ENCODE results near the gene TGM1. TPM values are rescaled to one million over a fixed set of nuclear protein-coding genes. Genes with fewer than 3 reads are reported as not detected.
"Not testable (repeated sequence)": the region's sequence is repeated elsewhere in the genome, so short reads cannot be mapped to it uniquely, and the experiment has no call there.

Gene TGM1
- total and polyA plus RNA-seq, 4 donors, result 0.28 to 1.5 (median 0.76) TPM

GRCh38 chr14:24203249-24203886 is 59.6 kb downstream of the TGM1 start:
- DNase-seq (ENCODE audit: low spot score); H3K9me3 ChIP-seq (ENCODE audit: control insufficient read depth in 4 of 4, low read length in 3 of 4); H3K27me3 ChIP-seq (ENCODE audit: control insufficient read depth in 4 of 4, insufficient read depth in 4 of 4, low read length in 3 of 4); H3K27ac ChIP-seq (ENCODE audit: low read depth in 1 of 2, low read length in 2 of 2); H3K4me3 ChIP-seq (ENCODE audit: low read depth in 1 of 3, low read length in 3 of 3); H3K9ac ChIP-seq (ENCODE audit: low read depth in 1 of 2, low read length in 2 of 2); H3K4me1 ChIP-seq (ENCODE audit: control insufficient read depth in 4 of 4, insufficient read depth in 4 of 4, low read length in 3 of 4): not testable (repeated sequence)
- peaks cover 0 to 16% (median 12%) of the 10 kb centered on the region in 4 donors for H3K36me3 ChIP-seq (ENCODE audit: control insufficient read depth in 4 of 4, insufficient read depth in 3 of 4, low read depth in 1 of 4, low read length in 3 of 4)
- 97% methylated on average over 16 of the region's 16 CpGs for WGBS

GRCh38 chr14:24202538-24202937 is 60.4 kb downstream of the TGM1 start:
- not testable (repeated sequence) for H3K4me1 ChIP-seq (ENCODE audit: control insufficient read depth in 4 of 4, insufficient read depth in 4 of 4, low read length in 3 of 4); H3K27ac ChIP-seq (ENCODE audit: low read depth in 1 of 2, low read length in 2 of 2); H3K9me3 ChIP-seq (ENCODE audit: control insufficient read depth in 4 of 4, low read length in 3 of 4); DNase-seq (ENCODE audit: low spot score); H3K4me3 ChIP-seq (ENCODE audit: low read depth in 1 of 3, low read length in 3 of 3); H3K9ac ChIP-seq (ENCODE audit: low read depth in 1 of 2, low read length in 2 of 2); H3K27me3 ChIP-seq (ENCODE audit: control insufficient read depth in 4 of 4, insufficient read depth in 4 of 4, low read length in 3 of 4)
- H3K36me3 ChIP-seq (ENCODE audit: control insufficient read depth in 4 of 4, insufficient read depth in 3 of 4, low read depth in 1 of 4, low read length in 3 of 4), result peaks cover 0 to 16% (median 9%) of the 10 kb centered on the region in 4 donors
- 95% methylated on average over 8 of the region's 8 CpGs for WGBS

Small RNA genes within 50 kb of the gene (small RNA-seq; reads per million reads assigned to genes)
- gene CHMP4A, result not detected
- not detected for gene MDP1

Other genes starting within 250 kb of the TGM1 start
Only the 30 nearest of the 34 such genes appear.
- 100 to 1,000 TPM in 1 of 2 donors, 10 to 100 TPM in 1; 39.8 to 205 TPM for gene PCK2, start 168.9 kb downstream of the TGM1 start, total RNA-seq
- gene PCK2, start 168.9 kb downstream of the TGM1 start, polyA plus RNA-seq, result 100 to 1,000 TPM; 236 to 250 TPM
- 100 to 1,000 TPM; 215 to 312 TPM for gene DCAF11, start 148.4 kb downstream of the TGM1 start, total RNA-seq
- gene DCAF11, start 148.4 kb downstream of the TGM1 start, polyA plus RNA-seq, result 100 to 1,000 TPM in 1 of 2 donors, 10 to 100 TPM in 1; 30.1 to 119 TPM
- gene NRL, start 148.2 kb downstream of the TGM1 start, total RNA-seq, result 1 to 10 TPM; 2.7 to 3.2 TPM
- 1 to 10 TPM; 1.5 to 2.9 TPM for gene NRL, start 148.2 kb downstream of the TGM1 start, polyA plus RNA-seq
- gene FITM1, start 132.5 kb downstream of the TGM1 start, total RNA-seq, result 1 to 10 TPM; 1.7 to 6.4 TPM
- 10 to 100 TPM; 11.9 to 16.1 TPM for gene FITM1, start 132.5 kb downstream of the TGM1 start, polyA plus RNA-seq
- gene PSME1, start 127.0 kb downstream of the TGM1 start, total RNA-seq, result 10 to 100 TPM; 63.3 to 71.9 TPM
- 100 to 1,000 TPM; 131 to 237 TPM for gene PSME1, start 127.0 kb downstream of the TGM1 start, polyA plus RNA-seq
- 10 to 100 TPM in 1 of 2 donors, 1 to 10 TPM in 1; 8.6 to 10.5 TPM for gene EMC9, start 121.6 kb downstream of the TGM1 start, total RNA-seq
- 10 to 100 TPM; 16.2 to 17.8 TPM for gene EMC9, start 121.6 kb downstream of the TGM1 start, polyA plus RNA-seq
- gene PSME2, start 116.6 kb downstream of the TGM1 start, total RNA-seq, result 10 to 100 TPM; 56.9 to 62.3 TPM
- 100 to 1,000 TPM; 123 to 247 TPM for gene PSME2, start 116.6 kb downstream of the TGM1 start, polyA plus RNA-seq
- gene RNF31, start 115.7 kb downstream of the TGM1 start, total RNA-seq, result 10 to 100 TPM; 16.3 to 36.0 TPM
- 10 to 100 TPM; 20.3 to 21.6 TPM for gene RNF31, start 115.7 kb downstream of the TGM1 start, polyA plus RNA-seq
- gene IRF9, start 101.9 kb downstream of the TGM1 start, total RNA-seq, result 10 to 100 TPM; 44.2 to 57.8 TPM
- gene IRF9, start 101.9 kb downstream of the TGM1 start, polyA plus RNA-seq, result 10 to 100 TPM; 37.9 to 60.9 TPM
- gene REC8, start 91.1 kb downstream of the TGM1 start, total RNA-seq, result 1 to 10 TPM; 3.8 to 4.7 TPM
- gene REC8, start 91.1 kb downstream of the TGM1 start, polyA plus RNA-seq, result 1 to 10 TPM; 2.3 to 3.8 TPM
- gene IPO4, start 74.4 kb downstream of the TGM1 start, total RNA-seq, result 10 to 100 TPM; 16.3 to 29.8 TPM
- gene IPO4, start 74.4 kb downstream of the TGM1 start, polyA plus RNA-seq, result 10 to 100 TPM; 13.6 to 32.9 TPM
- gene TM9SF1, start 67.7 kb downstream of the TGM1 start, total RNA-seq, result 10 to 100 TPM; 27.5 to 76.2 TPM
- gene TM9SF1, start 67.7 kb downstream of the TGM1 start, polyA plus RNA-seq, result 10 to 100 TPM; 30.0 to 46.9 TPM
- gene TSSK4, start 57.5 kb downstream of the TGM1 start, total RNA-seq, result under 1 TPM in 1 of 2 donors, not detected in 1; 0.33 TPM
- gene TSSK4, start 57.5 kb downstream of the TGM1 start, polyA plus RNA-seq, result under 1 TPM in 1 of 2 donors, not detected in 1; 0.25 TPM
- gene CHMP4A, start 49.7 kb downstream of the TGM1 start, total RNA-seq, result 10 to 100 TPM; 14.6 to 19.6 TPM
- 10 to 100 TPM; 36.3 to 38.7 TPM for gene CHMP4A, start 49.7 kb downstream of the TGM1 start, polyA plus RNA-seq
- 1 to 10 TPM; 3.2 to 6.6 TPM for gene MDP1, start 47.1 kb downstream of the TGM1 start, total RNA-seq
- 10 to 100 TPM in 1 of 2 donors, 1 to 10 TPM in 1; 7.4 to 13.4 TPM for gene MDP1, start 47.1 kb downstream of the TGM1 start, polyA plus RNA-seq
- gene NEDD8, start 30.8 kb downstream of the TGM1 start, total RNA-seq, result 10 to 100 TPM; 32.3 to 49.3 TPM
- gene NEDD8, start 30.8 kb downstream of the TGM1 start, polyA plus RNA-seq, result 100 to 1,000 TPM; 107 to 136 TPM
- gene GMPR2, start 30.2 kb downstream of the TGM1 start, total RNA-seq, result 10 to 100 TPM; 28.6 to 29.8 TPM
- 10 to 100 TPM; 34.9 to 42.7 TPM for gene GMPR2, start 30.2 kb downstream of the TGM1 start, polyA plus RNA-seq
- gene TINF2, start 20.6 kb downstream of the TGM1 start, total RNA-seq, result 10 to 100 TPM; 23.5 to 25.1 TPM
- 10 to 100 TPM; 14.4 to 24.3 TPM for gene TINF2, start 20.6 kb downstream of the TGM1 start, polyA plus RNA-seq
- 10 to 100 TPM in 1 of 2 donors, 1 to 10 TPM in 1; 7.5 to 19.7 TPM for gene RABGGTA, start 8.4 kb upstream of the TGM1 start, total RNA-seq
- 10 to 100 TPM; 11.7 to 14.7 TPM for gene RABGGTA, start 8.4 kb upstream of the TGM1 start, polyA plus RNA-seq
- gene DHRS1, start 36.6 kb upstream of the TGM1 start, total RNA-seq, result 10 to 100 TPM; 30.3 to 84.9 TPM
- gene DHRS1, start 36.6 kb upstream of the TGM1 start, polyA plus RNA-seq, result 10 to 100 TPM; 40.3 to 60.1 TPM
- gene NOP9, start 36.7 kb upstream of the TGM1 start, total RNA-seq, result 10 to 100 TPM; 12.3 to 18.2 TPM
- 1 to 10 TPM; 3.8 to 7.1 TPM for gene NOP9, start 36.7 kb upstream of the TGM1 start, polyA plus RNA-seq
- gene CIDEB, start 44.8 kb upstream of the TGM1 start, total RNA-seq, result 100 to 1,000 TPM in 1 of 2 donors, 10 to 100 TPM in 1; 32.1 to 142 TPM
- gene CIDEB, start 44.8 kb upstream of the TGM1 start, polyA plus RNA-seq, result 100 to 1,000 TPM; 176 to 312 TPM
- gene LTB4R2, start 47.0 kb upstream of the TGM1 start, total RNA-seq, result 10 to 100 TPM in 1 of 2 donors, 1 to 10 TPM in 1; 2.5 to 11.3 TPM
- 1 to 10 TPM in 1 of 2 donors, under 1 TPM in 1; 0.28 to 1.2 TPM for gene LTB4R2, start 47.0 kb upstream of the TGM1 start, polyA plus RNA-seq
- 1 to 10 TPM; 2.1 to 5.0 TPM for gene LTB4R, start 48.3 kb upstream of the TGM1 start, total RNA-seq
- gene LTB4R, start 48.3 kb upstream of the TGM1 start, polyA plus RNA-seq, result 1 to 10 TPM in 1 of 2 donors, under 1 TPM in 1; 0.86 to 2.9 TPM
- gene ADCY4, start 71.9 kb upstream of the TGM1 start, total RNA-seq, result 1 to 10 TPM; 2.2 to 7.2 TPM
- gene ADCY4, start 71.9 kb upstream of the TGM1 start, polyA plus RNA-seq, result 1 to 10 TPM; 2.2 to 5.8 TPM
- 1 to 10 TPM; 2.7 to 2.9 TPM for gene RIPK3, start 76.8 kb upstream of the TGM1 start, total RNA-seq
- 1 to 10 TPM; 1.0 to 1.2 TPM for gene RIPK3, start 76.8 kb upstream of the TGM1 start, polyA plus RNA-seq
- 1 to 10 TPM; 1.4 to 3.6 TPM for gene NFATC4, start 105.0 kb upstream of the TGM1 start, total RNA-seq
- 1 to 10 TPM; 1.0 to 2.2 TPM for gene NFATC4, start 105.0 kb upstream of the TGM1 start, polyA plus RNA-seq
- 10 to 100 TPM in 1 of 2 donors, 1 to 10 TPM in 1; 2.5 to 11.0 TPM for gene NYNRIN, start 135.8 kb upstream of the TGM1 start, total RNA-seq
- gene NYNRIN, start 135.8 kb upstream of the TGM1 start, polyA plus RNA-seq, result under 1 TPM; 0.89 to 0.99 TPM
- gene CBLN3, start 166.5 kb upstream of the TGM1 start, total RNA-seq, result under 1 TPM; 0.59 to 0.79 TPM
- under 1 TPM; 0.07 to 0.33 TPM for gene CBLN3, start 166.5 kb upstream of the TGM1 start, polyA plus RNA-seq
- 10 to 100 TPM; 38.2 to 40.3 TPM for gene KHNYN, start 166.8 kb upstream of the TGM1 start, total RNA-seq
- gene KHNYN, start 166.8 kb upstream of the TGM1 start, polyA plus RNA-seq, result 10 to 100 TPM in 1 of 2 donors, 1 to 10 TPM in 1; 3.0 to 11.1 TPM

All from liver (tissue), 10 donors.